Activated CD8-positive, alpha-beta memory T cell treated with anti-CD3 and anti-CD28 coated beads, Interleukin-2, amount 10 ng/mL, durations not matched to agents 7 days and 5 days (primary cell): ENCODE results near the gene TRMT10C. TPM values are rescaled to one million over a fixed set of nuclear protein-coding genes. Genes with fewer than 3 reads are reported as not detected.

ENCODE experiments used
- ATAC-seq: fragments of 150-1000 bp; cut with Tn5 transposase; one replicate; pipeline ENCODE4 v1.10.0; 2021; ENCODE audit warnings: moderate library complexity
- CTCF ChIA-PET: fragments of 350-600 bp; sonication (Branson Sonifier 250); formaldehyde crosslinking; loops from one replicate; lab custom pipeline; 2021; ENCODE audit warnings: antibody characterized with exemption; lab: Charles Lee
- DNase-seq: peaks from one replicate; pipeline ENCODE4 v3.0.0-alpha.2; 2020
- H3K27ac Mint-ChIP-seq: one replicate; pipeline ENCODE4 v1.8.0; 2021; ENCODE audit warnings: mild to moderate bottlenecking, mixed read lengths
- H3K27me3 Mint-ChIP-seq: one replicate; pipeline ENCODE4 v1.8.0; 2021; ENCODE audit warnings: mixed read lengths
- H3K36me3 Mint-ChIP-seq: one replicate; pipeline ENCODE4 v1.8.0; 2021; ENCODE audit warnings: mild to moderate bottlenecking, mixed read lengths
- H3K4me1 Mint-ChIP-seq: one replicate; pipeline ENCODE4 v1.8.0; 2021; ENCODE audit warnings: mixed read lengths
- H3K4me3 Mint-ChIP-seq: one replicate; pipeline ENCODE4 v1.8.0; 2021; ENCODE audit warnings: mild to moderate bottlenecking, moderate library complexity, mixed read lengths
- H3K9me3 Mint-ChIP-seq: one replicate; pipeline ENCODE4 v1.8.0; 2022; ENCODE audit warnings: low read depth, mixed read lengths
- total RNA-seq, 2 experiments: library from RNA; stranded (reverse); gene quantifications; one replicate each; pipeline ENCODE4 v1.2.3, GENCODE V29; 2021

Gene TRMT10C
- total RNA-seq: 10 to 100 TPM; 24.1 to 32.9 TPM

GRCh38 chr3:101561630-101562328 lies at the start of gene TRMT10C:
TRMT10C (plus strand) TSS chr3:101561868; CDS start chr3:101564782, 2,914 bp downstream.
- Mint-ChIP-seq H3K27me3 (peaks cover 2% of the 10 kb centered on the region), H3K36me3 (peaks cover 31% of the 10 kb centered on the region), H3K4me1 (peaks cover 37% of the 10 kb centered on the region), H3K27ac (peak within 1 kb of the TSS; percentile 97), H3K4me3 (peak within 1 kb of the TSS; percentile 99), H3K9me3 (no peaks in the 10 kb centered on the region)
- ATAC-seq (peak; percentile 98), DNase-seq (peak; percentile 96)
- CTCF ChIA-PET: interaction anchor here (1.1 to 2.7 kb wide), 4 partner anchors 12 to 43 kb away, joined by 3 to 18 read pairs (median 4); partner anchors contain the start of gene PCNP

GRCh38 chr3:101512396-101512645 lies 49.3 kb upstream of the TRMT10C start:
- ATAC-seq (no peak), DNase-seq (no peak)
- H3K36me3 Mint-ChIP-seq: peaks cover 14% of the 10 kb centered on the region
- peak overlapping the region; percentile 98 for H3K4me3 Mint-ChIP-seq
- no peaks in the 10 kb centered on the region for H3K9me3 Mint-ChIP-seq
- peak overlapping the region; percentile 98 for H3K27ac Mint-ChIP-seq
- H3K4me1 Mint-ChIP-seq: peaks cover 16% of the 10 kb centered on the region
- no peaks in the 10 kb centered on the region for H3K27me3 Mint-ChIP-seq
- CTCF ChIA-PET: interaction anchor here (0.8 to 2.3 kb wide), 2 partner anchors 61 to 116 kb away, joined by 3 to 8 read pairs; partner anchors contain the start of gene PCNP

- H3K27ac Mint-ChIP-seq: peak within 1 kb of the TSS; percentile 98
- peaks cover 13% of the 10 kb centered on the region for H3K36me3 Mint-ChIP-seq
- ATAC-seq: peak; percentile 72
- no peaks in the 10 kb centered on the region for H3K27me3 Mint-ChIP-seq
- no peaks in the 10 kb centered on the region for H3K9me3 Mint-ChIP-seq
- peak within 1 kb of the TSS; percentile 98 for H3K4me3 Mint-ChIP-seq
- peak; percentile 86 for DNase-seq
- peaks cover 16% of the 10 kb centered on the region for H3K4me1 Mint-ChIP-seq
- CTCF ChIA-PET: interaction anchor here (0.6 to 2.3 kb wide), 5 partner anchors 13 to 1669 kb away, joined by 3 to 8 read pairs (median 4); partner anchors contain the start of gene PCNP
These were observed 48.8 kb upstream of the TRMT10C start, which contains the start of gene SENP7 for GRCh38 chr3:101512646-101513418. SENP7 (minus strand) TSS chr3:101513212; CDS start chr3:101513130, 82 bp downstream.

- H3K4me3 Mint-ChIP-seq: peak overlapping the region; percentile 98
- no peak for DNase-seq
- ATAC-seq: peak; percentile 43
- H3K9me3 Mint-ChIP-seq: no peaks in the 10 kb centered on the region
- peaks cover 12% of the 10 kb centered on the region for H3K36me3 Mint-ChIP-seq
- peaks cover 23% of the 10 kb centered on the region for H3K4me1 Mint-ChIP-seq
- CTCF ChIA-PET: interaction anchor here (1.6 to 2.3 kb wide), 2 partner anchors 13 to 60 kb away, joined by 3 to 8 read pairs; partner anchors contain the start of gene PCNP
- H3K27me3 Mint-ChIP-seq: no peaks in the 10 kb centered on the region
- peak overlapping the region; percentile 98 for H3K27ac Mint-ChIP-seq
These were observed 48.2 kb upstream of the TRMT10C start for GRCh38 chr3:101513419-101513986.

- DNase-seq (peak; percentile 76), ATAC-seq (peak; percentile 98)
- Mint-ChIP-seq H3K27me3 (no peaks in the 10 kb centered on the region), H3K36me3 (peaks cover 5% of the 10 kb centered on the region), H3K9me3 (no peaks in the 10 kb centered on the region), H3K4me3 (peak overlapping the region; percentile 40), H3K27ac (peak overlapping the region; percentile 87), H3K4me1 (peaks cover 45% of the 10 kb centered on the region)
- CTCF ChIA-PET: interaction anchor here (1.2 to 2.1 kb wide), 5 partner anchors 17 to 43 kb away, joined by 3 to 16 read pairs (median 3); partner anchors contain the start of gene TRMT10C
These were observed 43.2 kb upstream of the TRMT10C start for GRCh38 chr3:101518421-101518871.

- CTCF ChIA-PET: interaction anchor here (0.9 to 2.1 kb wide), 3 partner anchors 10 to 54 kb away, joined by 4 to 16 read pairs (median 5); partner anchors contain the start of gene PCNP
- Mint-ChIP-seq H3K9me3 (no peaks in the 10 kb centered on the region), H3K4me3 (no peak overlapping the region), H3K4me1 (peaks cover 41% of the 10 kb centered on the region), H3K36me3 (peaks cover 7% of the 10 kb centered on the region), H3K27me3 (no peaks in the 10 kb centered on the region), H3K27ac (peak overlapping the region; percentile 1)
- DNase-seq (no peak), ATAC-seq (no peak)
These were observed 41.8 kb upstream of the TRMT10C start for GRCh38 chr3:101519685-101520365.

GRCh38 chr3:101521211-101521701 lies 40.4 kb upstream of the TRMT10C start:
- H3K9me3 Mint-ChIP-seq: no peaks in the 10 kb centered on the region
- ATAC-seq (no peak), DNase-seq (no peak)
- H3K4me3 Mint-ChIP-seq: peak overlapping the region; percentile 38
- peaks cover 7% of the 10 kb centered on the region for H3K36me3 Mint-ChIP-seq
- peak overlapping the region; percentile 39 for H3K27ac Mint-ChIP-seq
- H3K27me3 Mint-ChIP-seq: no peaks in the 10 kb centered on the region
- CTCF ChIA-PET: interaction anchor here (0.7 to 1.7 kb wide), 3 partner anchors 14 to 564 kb away, joined by 3 to 4 read pairs (median 4); partner anchors contain the start of gene PCNP
- H3K4me1 Mint-ChIP-seq: peaks cover 41% of the 10 kb centered on the region

GRCh38 chr3:101527441-101527840 lies 34.2 kb upstream of the TRMT10C start:
- peaks cover 20% of the 10 kb centered on the region for H3K4me1 Mint-ChIP-seq
- no peaks in the 10 kb centered on the region for H3K27me3 Mint-ChIP-seq
- peaks cover 4% of the 10 kb centered on the region for H3K9me3 Mint-ChIP-seq
- no peak overlapping the region for H3K4me3 Mint-ChIP-seq
- ATAC-seq (no peak), DNase-seq (no peak)
- H3K36me3 Mint-ChIP-seq: peaks cover 14% of the 10 kb centered on the region
- CTCF ChIA-PET: interaction anchor here (1.3 kb wide), 1 partner anchor 46 kb away, joined by 3 read pairs; the partner anchor contains the start of gene PCNP
- H3K27ac Mint-ChIP-seq: no peak overlapping the region

GRCh38 chr3:101527906-101528305 lies 33.8 kb upstream of the TRMT10C start:
- H3K4me1 Mint-ChIP-seq: peaks cover 20% of the 10 kb centered on the region
- no peak overlapping the region for H3K27ac Mint-ChIP-seq
- no peak overlapping the region for H3K4me3 Mint-ChIP-seq
- peaks cover 4% of the 10 kb centered on the region for H3K9me3 Mint-ChIP-seq
- CTCF ChIA-PET: interaction anchor here (1.3 kb wide), 1 partner anchor 46 kb away, joined by 3 read pairs; the partner anchor contains the start of gene PCNP
- no peaks in the 10 kb centered on the region for H3K27me3 Mint-ChIP-seq
- no peak for DNase-seq
- no peak for ATAC-seq
- peaks cover 14% of the 10 kb centered on the region for H3K36me3 Mint-ChIP-seq

- ATAC-seq: no peak
- CTCF ChIA-PET: interaction anchor here (1.8 kb wide), 1 partner anchor 10 kb away, joined by 5 read pairs; no protein-coding TSS in a partner anchor
- Mint-ChIP-seq H3K4me3 (no peak overlapping the region), H3K27ac (no peak overlapping the region), H3K9me3 (peaks cover 4% of the 10 kb centered on the region), H3K36me3 (peaks cover 12% of the 10 kb centered on the region), H3K4me1 (peaks cover 20% of the 10 kb centered on the region), H3K27me3 (no peaks in the 10 kb centered on the region)
- no peak for DNase-seq
These were observed 31.6 kb upstream of the TRMT10C start for GRCh38 chr3:101529816-101530685.

GRCh38 chr3:101530686-101531047 lies 31.0 kb upstream of the TRMT10C start:
- H3K4me1 Mint-ChIP-seq: peaks cover 20% of the 10 kb centered on the region
- ATAC-seq (no peak), DNase-seq (no peak)
- H3K27me3 Mint-ChIP-seq: no peaks in the 10 kb centered on the region
- peaks cover 12% of the 10 kb centered on the region for H3K36me3 Mint-ChIP-seq
- no peak overlapping the region for H3K4me3 Mint-ChIP-seq
- H3K9me3 Mint-ChIP-seq: peaks cover 4% of the 10 kb centered on the region
- CTCF ChIA-PET: interaction anchor here (1.8 kb wide), 1 partner anchor 11 kb away, joined by 5 read pairs; no protein-coding TSS in a partner anchor
- no peak overlapping the region for H3K27ac Mint-ChIP-seq
